GM19023 (cell line): ENCODE data around the gene RRP1.

ENCODE experiments used
- ATAC-seq: cut with Tn5 transposase; IDR thresholded peaks from one replicate; pipeline ENCODE4 v1.9.1; 2021; ENCODE audit warnings: mild to moderate bottlenecking, moderate library complexity; ENCODE audit not compliant: unreplicated experiment

RRP1 gene

DNA sequence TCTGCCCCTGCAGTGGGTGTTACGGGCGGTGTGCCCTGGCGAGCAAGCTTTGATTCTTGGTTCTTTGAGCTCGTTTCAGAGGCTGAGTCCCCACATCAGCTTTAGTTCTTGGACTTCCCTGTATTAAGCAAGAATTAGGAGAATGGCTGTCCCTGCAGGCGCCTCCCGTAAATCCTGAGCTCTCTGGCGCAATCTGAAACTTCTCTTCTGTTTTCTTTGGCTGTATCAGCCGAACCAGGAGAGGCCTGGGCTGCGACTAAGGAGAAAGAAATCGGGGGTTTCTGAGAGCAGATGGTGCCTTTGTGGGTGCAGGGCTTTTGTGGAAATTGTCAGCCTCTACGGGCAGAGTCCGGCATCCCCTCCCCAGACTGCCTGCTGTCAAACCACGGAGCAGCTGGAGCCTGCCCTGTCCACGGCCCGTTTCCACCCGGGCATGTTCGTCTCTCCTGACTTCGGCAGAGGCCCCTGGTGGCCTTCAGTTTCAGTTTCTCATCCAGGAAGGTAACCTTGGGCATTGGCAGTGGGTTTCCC lies 31.2 kb upstream of the RRP1 start:
- ATAC-seq: no peak

DNA sequence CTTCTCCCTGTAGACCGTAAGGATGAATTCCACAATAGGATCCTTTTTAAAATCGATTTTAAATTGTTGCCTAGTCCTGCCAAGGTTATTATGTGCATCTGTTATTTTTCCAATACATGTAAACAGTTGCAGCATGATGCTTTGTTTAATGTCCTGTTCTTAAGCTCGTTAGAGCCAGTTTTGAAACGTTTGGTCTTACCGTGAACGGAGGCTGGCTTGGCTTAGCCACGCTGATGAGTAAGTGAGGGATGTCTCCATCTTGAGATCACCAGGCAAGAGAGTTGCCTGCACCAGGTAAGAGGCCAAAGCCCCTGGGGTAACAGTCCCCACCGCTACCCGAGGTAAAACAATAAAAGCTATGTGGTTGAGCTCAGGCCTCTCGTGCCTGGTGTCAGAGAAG lies 30.6 kb upstream of the RRP1 start:
- no peak for ATAC-seq

DNA sequence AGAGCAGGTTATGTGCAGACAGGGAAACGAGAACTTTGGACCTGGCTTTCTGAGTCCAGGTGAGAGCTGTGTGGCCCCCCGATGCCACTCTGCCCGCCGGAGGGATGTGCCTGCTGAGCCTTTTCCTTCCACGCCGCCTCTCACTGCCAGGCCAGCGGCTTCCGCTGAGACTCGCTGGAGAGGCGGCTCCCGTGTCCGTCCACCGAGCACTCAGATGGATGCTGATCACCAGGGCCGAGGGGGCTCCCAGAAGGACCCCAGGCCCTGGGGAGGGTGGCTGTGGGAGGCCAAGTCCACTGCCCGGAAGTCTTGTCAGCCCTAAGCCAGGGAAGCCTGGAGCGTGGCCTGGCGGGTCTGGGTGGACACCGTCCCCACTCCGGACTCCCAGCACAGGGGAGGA lies 29.7 kb upstream of the RRP1 start:
- ATAC-seq: no peak

DNA sequence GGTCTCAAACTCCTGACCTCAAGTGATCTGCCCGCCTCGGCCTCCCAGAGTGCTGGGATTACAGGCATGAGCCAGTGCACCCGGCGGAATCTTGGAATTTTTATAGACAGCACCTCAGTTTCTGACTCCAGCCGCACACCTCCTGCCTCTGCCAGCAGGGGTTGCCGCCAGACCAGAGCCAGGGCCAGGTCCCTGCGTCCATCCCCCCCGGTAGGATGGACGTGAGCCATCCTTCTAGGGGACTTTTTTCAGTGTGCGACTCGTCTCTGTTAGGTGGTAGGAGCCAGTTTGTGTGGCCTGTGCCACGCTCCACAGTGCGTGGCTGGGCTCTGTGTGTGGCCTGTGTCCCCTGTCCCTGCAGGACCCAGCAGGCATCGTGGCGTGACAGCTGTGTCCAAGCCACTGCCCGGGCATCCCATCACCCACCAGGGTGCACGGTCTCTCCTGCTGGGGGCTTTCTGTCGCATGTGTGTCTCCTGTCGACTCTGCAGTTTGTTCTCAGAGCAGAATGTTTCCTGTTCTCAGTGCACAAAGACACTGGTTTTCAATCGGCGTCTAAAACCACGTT lies 28.9 kb upstream of the RRP1 start:
- ATAC-seq: no peak

GRCh38 chr21:43761886-43762285 lies 27.5 kb upstream of the RRP1 start:
- ATAC-seq: no peak

- no peak for ATAC-seq
These were observed 26.9 kb upstream of the RRP1 start for GRCh38 chr21:43762303-43763128.

DNA sequence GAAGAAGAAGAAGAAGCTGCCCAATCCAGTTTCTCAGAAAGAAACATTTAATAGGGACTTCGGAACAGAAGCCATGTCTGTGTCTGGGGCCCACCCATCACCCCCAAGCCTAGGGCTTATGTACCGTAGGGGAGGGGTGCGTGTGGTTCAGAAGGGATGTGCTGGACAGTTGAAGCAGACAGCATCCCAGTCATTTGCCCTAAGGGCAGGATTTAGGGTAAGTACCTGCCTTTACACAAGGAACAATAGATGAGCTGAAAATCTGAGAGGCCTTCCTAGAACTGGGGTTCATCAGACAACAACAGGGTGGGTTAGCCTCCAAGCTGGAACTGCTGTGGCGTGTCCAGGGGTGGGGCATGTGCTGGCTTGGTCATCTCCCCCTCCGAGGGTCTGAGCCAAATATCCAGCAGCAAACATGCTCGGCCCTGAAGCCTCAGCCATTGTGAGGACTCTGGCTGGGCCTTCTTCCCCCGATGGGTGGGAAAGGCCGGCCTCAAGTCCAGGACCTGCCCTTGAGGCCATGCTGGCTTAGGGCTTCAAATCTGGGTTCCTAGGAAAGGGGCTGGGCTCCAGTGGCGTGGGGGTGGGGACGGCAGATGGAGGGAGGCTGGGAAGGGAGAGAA lies 25.4 kb upstream of the RRP1 start:
- no peak for ATAC-seq

- no peak for ATAC-seq
These were observed 24.5 kb upstream of the RRP1 start for GRCh38 chr21:43764576-43765495.

- ATAC-seq: no peak
These were observed 22.5 kb upstream of the RRP1 start for GRCh38 chr21:43766734-43767497.

GRCh38 chr21:43767498-43767983 lies 21.8 kb upstream of the RRP1 start:
- no peak for ATAC-seq

- no peak for ATAC-seq
These were observed 21.2 kb upstream of the RRP1 start for GRCh38 chr21:43767984-43768867.

- no peak for ATAC-seq
These were observed 20.6 kb upstream of the RRP1 start for GRCh38 chr21:43768868-43769167.

DNA sequence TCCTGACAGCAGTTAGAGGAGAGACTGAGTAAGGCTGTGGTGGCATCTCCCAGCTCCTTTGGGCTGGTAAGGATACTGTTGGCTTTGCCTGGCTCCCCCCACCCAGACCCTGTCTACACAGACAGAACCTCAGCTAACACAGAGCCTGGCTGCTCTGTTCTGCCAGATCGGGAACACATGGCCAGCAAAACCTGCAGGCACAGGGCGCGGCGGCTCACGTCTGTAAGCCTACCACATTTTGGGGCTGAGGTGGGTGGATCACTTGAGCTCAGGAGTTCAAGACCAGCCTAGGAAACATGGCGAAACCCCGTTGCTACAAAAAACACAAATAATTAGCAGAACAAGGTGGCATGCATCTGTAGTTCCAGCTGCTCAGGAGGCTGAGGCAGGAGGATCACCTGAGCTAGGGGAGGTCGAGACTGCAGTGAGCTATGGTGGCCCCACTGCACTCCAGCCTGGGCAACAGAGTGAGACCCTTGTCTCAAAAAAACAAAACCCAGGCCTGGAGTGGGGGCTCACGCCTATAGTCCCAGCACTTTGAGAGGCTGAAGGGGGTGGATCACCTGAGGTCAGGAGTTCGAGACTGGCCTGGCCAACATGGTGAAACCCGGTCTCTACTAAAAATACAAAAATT lies 19.9 kb upstream of the RRP1 start:
- no peak for ATAC-seq

DNA sequence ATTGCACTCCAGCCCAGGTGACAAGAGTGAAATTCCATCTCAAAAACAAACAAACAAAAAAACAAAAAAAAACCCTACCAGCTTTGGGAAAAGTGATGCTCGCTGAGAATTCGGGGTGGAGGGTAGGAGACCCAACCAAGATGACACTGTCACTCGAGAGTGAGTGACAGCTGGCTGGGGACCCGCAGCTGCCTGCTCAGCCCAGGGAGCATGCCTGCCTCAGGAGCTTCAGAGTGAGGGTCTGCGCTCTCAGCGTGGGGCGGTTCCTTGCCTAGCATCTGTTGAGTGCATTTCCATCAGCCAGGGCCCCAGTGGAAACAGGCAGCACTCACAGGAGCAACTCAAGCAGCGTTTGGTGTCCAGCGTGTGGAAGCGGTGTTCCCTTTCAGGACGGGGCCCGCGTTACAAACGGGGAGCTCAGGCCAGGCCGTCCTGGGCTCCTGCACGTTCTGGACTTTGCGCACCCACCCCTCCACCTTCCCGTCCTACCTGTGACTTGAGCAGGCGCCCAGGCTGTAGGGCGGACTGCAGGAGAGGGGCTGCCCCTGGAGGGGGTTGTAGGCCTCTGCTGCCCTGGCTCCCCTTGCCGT lies 19.2 kb upstream of the RRP1 start:
- no peak for ATAC-seq

DNA sequence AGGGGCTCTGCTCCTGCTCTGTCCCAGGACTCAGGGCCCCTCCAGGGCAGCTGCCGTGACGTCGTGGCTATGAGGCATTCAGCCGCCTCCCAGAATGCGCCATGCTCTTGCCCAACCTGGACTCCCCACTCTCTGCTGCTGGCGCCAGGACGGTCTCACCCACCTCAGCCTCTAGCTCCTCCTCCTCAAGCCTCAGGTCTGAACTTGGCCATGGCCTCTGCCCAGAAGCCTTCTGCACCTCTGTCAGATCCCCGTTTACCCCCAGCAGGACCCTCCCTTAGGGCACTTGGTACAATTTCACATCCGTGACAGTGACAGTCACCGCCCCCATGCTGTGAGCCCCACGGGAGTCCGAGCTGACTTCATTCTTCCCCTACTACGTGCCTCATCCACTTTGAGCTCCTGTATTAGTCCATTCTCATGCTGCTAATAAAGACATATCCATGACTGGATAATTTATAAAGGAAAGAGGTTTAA lies 18.1 kb upstream of the RRP1 start:
- no peak for ATAC-seq

DNA sequence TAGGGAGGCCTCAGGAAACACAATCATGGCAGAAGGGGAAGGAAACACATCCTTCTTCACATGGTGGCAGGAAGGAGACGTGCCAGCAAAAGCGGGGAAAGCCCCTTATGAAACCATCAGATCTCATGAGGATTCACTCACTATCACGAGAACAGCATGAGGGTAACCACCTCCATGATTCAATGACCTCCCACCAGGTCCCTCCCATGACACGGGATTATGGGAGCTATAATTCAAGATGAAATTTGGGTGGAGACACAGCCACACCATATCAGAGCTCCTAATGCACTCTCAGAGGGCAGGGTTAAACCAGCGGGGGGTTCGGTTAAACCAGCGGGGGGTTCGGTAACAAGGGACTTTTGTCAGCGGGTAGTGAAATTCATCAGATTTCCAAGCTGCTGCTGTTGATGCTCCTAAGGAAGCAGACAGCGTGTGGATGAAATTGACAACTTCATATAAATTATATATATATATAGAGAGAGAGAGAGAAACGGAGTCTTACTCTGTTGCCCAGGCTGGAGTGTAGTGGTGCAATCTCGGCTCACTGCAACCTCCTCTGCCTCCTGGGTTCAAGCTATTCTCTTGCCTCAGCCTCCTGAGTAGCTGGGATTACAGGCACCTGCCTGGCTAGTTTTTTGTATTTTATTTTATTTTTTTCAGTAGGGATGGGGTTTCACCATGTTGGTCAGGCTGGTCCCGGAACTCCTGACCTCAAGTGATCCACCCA lies 17.5 kb upstream of the RRP1 start:
- ATAC-seq: no peak

DNA sequence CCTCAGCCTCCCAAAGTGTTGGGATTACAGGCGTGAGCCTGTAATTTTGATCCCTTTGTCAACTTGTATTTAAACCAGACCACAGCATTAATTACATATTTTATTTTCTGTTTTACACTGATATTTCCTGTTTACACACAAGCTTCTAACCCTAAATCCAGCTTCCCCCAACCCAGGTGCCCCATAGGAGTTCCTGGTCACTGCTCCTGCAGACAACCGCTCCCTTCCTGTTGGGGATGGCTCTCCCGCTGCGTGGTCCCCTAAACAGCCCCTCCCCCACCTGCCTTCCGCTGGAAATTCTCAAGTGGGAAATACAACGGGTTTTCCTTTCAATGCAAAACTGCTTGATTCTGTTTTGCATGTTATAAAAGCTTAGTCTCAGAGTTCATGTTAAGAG lies 17.0 kb upstream of the RRP1 start:
- no peak for ATAC-seq

- ATAC-seq: no peak
These were observed 15.2 kb upstream of the RRP1 start for GRCh38 chr21:43774163-43774562.
